K562 (cell line): ENCODE measurements around the gene SLC25A31. TPM values are rescaled to one million over a fixed set of nuclear protein-coding genes. Genes with fewer than 3 reads are reported as not detected.
A peak's percentile ranks its signal among the peaks of the same experiment; 100 is the strongest.

Source experiments
- CREM ChIP-seq: IDR thresholded peaks from 2 replicates; pipeline ENCODE4 v1.6.1; 2014; ENCODE audit warnings: antibody characterized with exemption, low read depth
- CTCF ChIP-seq, 3 experiments: IDR thresholded peaks in 2 of 3; conservative IDR thresholded peaks in 1 of 3; 2 replicates each; pipeline ENCODE4 v1.5.1; 2011 to 2012; ENCODE audit warnings: low read length in 3 of 3, mild to moderate bottlenecking in 3 of 3, control low read depth in 2 of 3, improper control_type of control experiment in 1 of 3, inconsistent platforms in 1 of 3, low read depth in 1 of 3, mixed read lengths in 1 of 3, moderate library complexity in 1 of 3; ENCODE audit not compliant: insufficient read depth in 2 of 3
- HIVEP1 ChIP-seq: fragments of 250-450 bp; sonication (Bioruptor Pico); IDR thresholded peaks from 2 replicates; pipeline ENCODE4 v1.4.0; 2020; ENCODE audit warnings: mild to moderate bottlenecking
- IRF2 ChIP-seq: sonication (generic); formaldehyde crosslinking; IDR thresholded peaks from 2 replicates; pipeline ENCODE4 v1.8.1; 2022; ENCODE audit warnings: mild to moderate bottlenecking, missing genetic modification reagents
- KHSRP ChIP-seq: fragments of 450-650 bp; IDR thresholded peaks from 2 replicates; pipeline ENCODE4 v1.6.1; 2017
- NR0B1 ChIP-seq: fragments of 450-650 bp; IDR thresholded peaks from one replicate; pipeline ENCODE4 v1.6.1; 2018; ENCODE audit warnings: mild to moderate bottlenecking, moderate library complexity; ENCODE audit not compliant: partially characterized antibody
- PTRF ChIP-seq: fragments of 450-650 bp; IDR thresholded peaks from 2 replicates; pipeline ENCODE4 v1.6.1; 2016; ENCODE audit warnings: mild to moderate bottlenecking, missing genetic modification characterization, missing compliant biosample characterization
- XRCC5 ChIP-seq: fragments of 200-400 bp; formaldehyde crosslinking; IDR thresholded peaks from 2 replicates; pipeline ENCODE4 v1.6.1; 2017; ENCODE audit warnings: low read depth, mild to moderate bottlenecking, low read length
- ZBTB1 ChIP-seq: sonication (generic); formaldehyde crosslinking; IDR thresholded peaks from 2 replicates; pipeline ENCODE4 v1.8.1; 2023; ENCODE audit warnings: missing genetic modification reagents, low read depth, mild to moderate bottlenecking, borderline replicate concordance
- ZBTB12 ChIP-seq: fragments of 250-450 bp; sonication (Bioruptor Pico); IDR thresholded peaks from 2 replicates; pipeline ENCODE4 v1.4.0; 2020
- ZBTB40 ChIP-seq, 2 experiments: fragments of 450-650 bp in 1 of 2; sonication (generic) in 1 of 2; formaldehyde crosslinking in 1 of 2; IDR thresholded peaks; 2 replicates each; pipeline versions ENCODE4 v1.7.1 to v1.9.0; 2016 to 2022; ENCODE audit warnings: inconsistent platforms in 1 of 2, mild to moderate bottlenecking in 1 of 2, missing genetic modification reagents in 1 of 2
- ZNF75A ChIP-seq: fragments of 450-650 bp; formaldehyde crosslinking; IDR thresholded peaks from 2 replicates; pipeline ENCODE4 v1.4.0; 2020; ENCODE audit warnings: mild to moderate bottlenecking
- ZNF764 ChIP-seq: fragments of 250-450 bp; sonication (Bioruptor Pico); IDR thresholded peaks from 2 replicates; pipeline ENCODE4 v1.4.0; 2020; ENCODE audit warnings: low read depth, mild to moderate bottlenecking, moderate library complexity
- polyA plus RNA-seq, 8 experiments: library from polyadenylated mRNA; depleted of rRNA in 4 of 8; stranded (reverse) in 5 of 8; unstranded in 3 of 8; fragments of >200 nt; fragmentation: Nextera tagmentation in 2 of 8; fragmentation: Illumina TruSeq in 1 of 8; extraction: Ambion mirVana in 2 of 8; extraction: Trizol in 1 of 8; gene quantifications; 2 replicates each; pipeline versions ENCODE4 v1.2.1 to v1.2.3, GENCODE V29; 2011 to 2014; ENCODE audit warnings: inconsistent platforms in 1 of 8, missing spikeins in 1 of 8
- total RNA-seq, 7 experiments: library from RNA; depleted of rRNA in 6 of 7; stranded (reverse); fragments of >200 nt in 6 of 7; fragmentation: Illumina TruSeq in 2 of 7; extraction: Trizol in 2 of 7; gene quantifications; 2 replicates each; pipeline versions ENCODE4 v1.2.1 to v1.2.3, GENCODE V29; 2011 to 2021; ENCODE audit warnings: low replicate concordance in 1 of 7

The SLC25A31 gene
- total and polyA plus RNA-seq, 9 of the 15 experiments (the other 6 are each of a cell fraction or from before 2014, with no cell fraction given) = 0.07 TPM; not detected in 8

GRCh38 chr4:127732623-127733328, 2.6 kb downstream of the SLC25A31 start (continued):
- TF ChIP-seq ZBTB40 (IDR thresholded peaks at IDR 0.05) = peak; percentile 64
- TF ChIP-seq ZBTB40 (CRISPR knock-in tag; IDR thresholded peaks at IDR 0.05) = no peak
- TF ChIP-seq CTCF (IDR thresholded peaks at IDR 0.05 in 2 of 3, conservative IDR thresholded peaks at IDR 0.05 in 1 of 3; ENCODE audit: insufficient read depth in 2 of 3, low read depth in 1 of 3, low read length in 3 of 3) = peak; percentile 38 to 76 (median 47); a peak in 4 of 6 replicates
- TF ChIP-seq KHSRP = no peak
- no peak for TF ChIP-seq ZNF75A (CRISPR knock-in tag)
- TF ChIP-seq IRF2 (CRISPR knock-in tag) = no peak
- no peak for TF ChIP-seq ZBTB12 (CRISPR knock-in tag)
- TF ChIP-seq XRCC5 = no peak
- no peak for TF ChIP-seq ZBTB1 (CRISPR knock-in tag)
- TF ChIP-seq CREM = no peak
- no peak for TF ChIP-seq PTRF (tag)
- TF ChIP-seq HIVEP1 (CRISPR knock-in tag) = no peak
- TF ChIP-seq NR0B1 = no peak
- no peak for TF ChIP-seq ZNF764 (CRISPR knock-in tag)
